ENCODE measurements around the gene CARS2. TPM values are rescaled to one million over a fixed set of nuclear protein-coding genes. Genes with fewer than 3 reads are reported as not detected.

Gene CARS2
- total RNA-seq, 2 experiments from 2014 or later: 45.0 to 47.3 TPM

DNA sequence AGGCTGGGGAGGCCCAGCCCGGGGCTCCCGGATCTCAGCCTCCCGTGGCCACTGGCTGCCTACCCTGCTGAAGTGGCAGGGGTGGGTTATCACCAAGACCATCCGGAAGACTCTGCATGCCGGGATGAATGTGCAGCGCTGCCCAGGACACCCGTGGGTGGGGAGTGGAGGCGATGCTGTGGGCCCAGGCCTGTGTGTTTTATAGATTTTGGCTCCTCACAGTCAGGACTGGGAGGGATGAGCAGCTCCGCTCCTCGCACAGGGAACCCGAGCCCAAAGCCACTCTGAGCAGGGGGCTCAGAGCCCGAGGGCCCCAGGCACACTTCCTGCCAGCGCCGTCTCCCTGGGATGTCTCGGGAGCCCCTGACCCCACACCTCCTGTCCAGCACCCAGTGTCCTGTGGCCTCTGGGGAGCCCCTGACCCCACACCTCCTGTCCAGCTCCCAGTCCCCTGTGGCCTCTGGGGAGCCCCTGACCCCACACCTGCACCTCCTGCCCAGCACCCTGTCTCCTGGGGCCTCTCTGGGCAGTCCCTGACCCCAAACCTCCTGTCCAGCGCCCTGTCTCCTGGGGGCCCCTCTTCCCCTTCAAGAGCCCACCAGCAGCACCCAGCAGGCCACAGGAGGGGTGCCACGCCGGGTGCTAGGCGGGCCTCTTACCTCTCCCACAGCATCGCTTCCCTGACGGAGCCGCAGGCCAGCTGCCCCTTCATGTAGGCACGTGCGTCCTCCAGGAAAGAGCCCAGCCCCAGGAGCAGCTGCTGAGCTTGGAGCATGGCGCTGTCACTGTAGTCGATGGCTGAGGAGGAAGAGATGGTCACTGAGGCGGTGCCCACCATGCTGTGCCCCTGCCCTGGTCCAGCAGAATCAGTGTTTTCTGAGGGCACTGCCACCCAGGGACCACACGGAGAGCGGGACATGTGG lies 59.2 kb downstream of the CARS2 start:
- Histone ChIP-seq H3K27ac (ENCODE audit: low read depth, low read length, poor library complexity, severe bottlenecking) (no peak overlapping the region), H4K20me1 (ENCODE audit: insufficient read depth, low read length) (no peaks in the 10 kb centered on the region), H3K4me1 (ENCODE audit: insufficient read depth, low read length, poor library complexity, severe bottlenecking) (peaks cover 11% of the 10 kb centered on the region), H3K9me2 (ENCODE audit: insufficient read depth, low read length) (no peaks in the 10 kb centered on the region), H2AFZ (ENCODE audit: low read length) (no peak overlapping the region), H3K36me3 (ENCODE audit: insufficient read depth, low read length) (peaks cover 12% of the 10 kb centered on the region), H3K4me3 (ENCODE audit: low read depth, low read length, poor library complexity, severe bottlenecking) (no peak overlapping the region), H3K79me2 (ENCODE audit: insufficient read depth, low read depth, low read length) (no peaks in the 10 kb centered on the region), H3K4me2 (ENCODE audit: low read length) (no peak overlapping the region), H3K9me3 (ENCODE audit: low read length) (no peaks in the 10 kb centered on the region)
- DNase-seq (ENCODE audit: low spot score): no peak
- no TSS peak for BruUV-seq (replicated peaks)
- ChIA-PET POLR2A (no interaction called here), CTCF (ENCODE audit: unreplicated experiment) (no interaction called here)
- no peak for TF ChIP-seq CTCF (conservative IDR thresholded peaks at IDR 0.05; ENCODE audit: low read length)
- no peak for TF ChIP-seq EZH2phosphoT487 (IDR thresholded peaks at IDR 0.05; ENCODE audit: borderline replicate concordance, low read depth, low read length)
- intact Hi-C loops (cut with micrococcal nuclease; ENCODE audit: unreplicated experiment): no loop called here

DNA sequence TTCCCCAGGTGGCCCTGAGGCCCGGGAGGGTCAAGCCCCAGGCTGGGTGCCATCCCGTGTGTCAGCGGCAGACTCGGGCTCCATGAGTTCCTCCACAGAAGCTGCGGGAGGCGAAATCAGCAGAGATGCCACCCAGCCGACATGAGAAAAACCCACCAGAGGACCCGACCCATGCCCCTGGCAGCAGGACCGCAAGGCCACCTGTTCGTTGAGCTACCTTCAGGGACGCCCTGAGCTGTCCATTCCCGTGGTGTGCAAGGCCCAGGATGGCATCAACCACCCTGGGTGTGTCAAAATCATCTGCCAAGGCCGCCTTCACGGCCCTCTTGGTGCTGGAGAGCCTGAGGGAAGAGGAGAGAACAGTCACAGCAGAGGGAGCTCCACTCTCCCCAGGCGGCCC lies 60.2 kb downstream of the CARS2 start:
- H3K4me3 ChIP-seq (ENCODE audit: low read depth, low read length, poor library complexity, severe bottlenecking): no peak overlapping the region
- peaks cover 11% of the 10 kb centered on the region for H3K4me1 ChIP-seq (ENCODE audit: insufficient read depth, low read length, poor library complexity, severe bottlenecking)
- no peaks in the 10 kb centered on the region for H3K79me2 ChIP-seq (ENCODE audit: insufficient read depth, low read depth, low read length)
- no peak for DNase-seq (ENCODE audit: low spot score)
- no peaks in the 10 kb centered on the region for H4K20me1 ChIP-seq (ENCODE audit: insufficient read depth, low read length)
- H3K9me3 ChIP-seq (ENCODE audit: low read length): no peaks in the 10 kb centered on the region
- H3K9me2 ChIP-seq (ENCODE audit: insufficient read depth, low read length): no peaks in the 10 kb centered on the region
- no peak overlapping the region for H3K27ac ChIP-seq (ENCODE audit: low read depth, low read length, poor library complexity, severe bottlenecking)
- no peak for TF ChIP-seq EZH2phosphoT487 (IDR thresholded peaks at IDR 0.05; ENCODE audit: borderline replicate concordance, low read depth, low read length)
- no peak for TF ChIP-seq CTCF (conservative IDR thresholded peaks at IDR 0.05; ENCODE audit: low read length)
- ChIA-PET POLR2A (interaction anchor here (0.7 kb wide), 1 partner anchor 69 kb away, joined by 3 read pairs; no protein-coding TSS in a partner anchor), CTCF (ENCODE audit: unreplicated experiment) (no interaction called here)
- no TSS peak for BruUV-seq (replicated peaks)
- H3K36me3 ChIP-seq (ENCODE audit: insufficient read depth, low read length): peaks cover 12% of the 10 kb centered on the region
- H2AFZ ChIP-seq (ENCODE audit: low read length): no peak overlapping the region
- H3K4me2 ChIP-seq (ENCODE audit: low read length): no peak overlapping the region; the same call in 1 of the 2 replicates
- intact Hi-C loops (cut with micrococcal nuclease; ENCODE audit: unreplicated experiment): loop anchor here (1.0 to 2.0 kb wide), 2 partner anchors 69 to 174 kb away; no protein-coding TSS in a partner anchor

All from OCI-LY7 (cell line).